ENCODE data around the gene TBC1D22A.

DNA sequence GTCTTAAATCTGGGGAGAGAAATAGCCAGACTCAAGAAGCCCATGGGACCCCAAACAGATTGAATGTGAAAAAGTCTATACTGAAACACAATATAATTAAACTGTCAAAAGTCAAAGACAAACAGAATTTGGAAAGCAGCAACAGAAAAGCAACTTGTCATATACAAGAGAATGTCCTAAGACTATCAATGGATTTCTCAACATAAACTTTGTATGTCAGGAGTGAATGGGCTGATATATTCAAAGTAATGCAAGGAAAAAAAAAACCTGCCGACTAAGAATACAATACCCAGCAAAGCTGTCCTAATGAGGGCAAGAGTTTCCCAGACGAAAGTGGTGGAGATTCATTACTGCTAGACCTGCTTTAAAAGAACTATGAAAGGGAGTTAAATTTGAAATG lies 73.2 kb downstream of the TBC1D22A start:
- TF ChIP-seq, protein P1, sequence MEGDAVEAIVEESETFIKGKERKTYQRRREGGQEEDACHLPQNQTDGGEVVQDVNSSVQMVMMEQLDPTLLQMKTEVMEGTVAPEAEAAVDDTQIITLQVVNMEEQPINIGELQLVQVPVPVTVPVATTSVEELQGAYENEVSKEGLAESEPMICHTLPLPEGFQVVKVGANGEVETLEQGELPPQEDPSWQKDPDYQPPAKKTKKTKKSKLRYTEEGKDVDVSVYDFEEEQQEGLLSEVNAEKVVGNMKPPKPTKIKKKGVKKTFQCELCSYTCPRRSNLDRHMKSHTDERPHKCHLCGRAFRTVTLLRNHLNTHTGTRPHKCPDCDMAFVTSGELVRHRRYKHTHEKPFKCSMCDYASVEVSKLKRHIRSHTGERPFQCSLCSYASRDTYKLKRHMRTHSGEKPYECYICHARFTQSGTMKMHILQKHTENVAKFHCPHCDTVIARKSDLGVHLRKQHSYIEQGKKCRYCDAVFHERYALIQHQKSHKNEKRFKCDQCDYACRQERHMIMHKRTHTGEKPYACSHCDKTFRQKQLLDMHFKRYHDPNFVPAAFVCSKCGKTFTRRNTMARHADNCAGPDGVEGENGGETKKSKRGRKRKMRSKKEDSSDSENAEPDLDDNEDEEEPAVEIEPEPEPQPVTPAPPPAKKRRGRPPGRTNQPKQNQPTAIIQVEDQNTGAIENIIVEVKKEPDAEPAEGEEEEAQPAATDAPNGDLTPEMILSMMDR (IDR thresholded peaks at IDR 0.05), result no peak
- TF ChIP-seq POLR2A (IDR thresholded peaks at IDR 0.05), result no peak

All from right lobe of liver (tissue), 4 donors.